Measurements from ENCODE around the gene TSG101.

TSG101 gene

GRCh38 chr11:18526521-18527296 lies at the start of gene TSG101:
TSG101 (minus strand) TSS chr11:18526942; CDS start chr11:18526816, 126 bp downstream.
- DNase-seq: peak; percentile 93

GRCh38 chr11:18575361-18575760 lies 48.6 kb upstream of the TSG101 start:
- no peak for DNase-seq

GRCh38 chr11:18567081-18567480 lies 40.3 kb upstream of the TSG101 start:
- DNase-seq: no peak

DNA sequence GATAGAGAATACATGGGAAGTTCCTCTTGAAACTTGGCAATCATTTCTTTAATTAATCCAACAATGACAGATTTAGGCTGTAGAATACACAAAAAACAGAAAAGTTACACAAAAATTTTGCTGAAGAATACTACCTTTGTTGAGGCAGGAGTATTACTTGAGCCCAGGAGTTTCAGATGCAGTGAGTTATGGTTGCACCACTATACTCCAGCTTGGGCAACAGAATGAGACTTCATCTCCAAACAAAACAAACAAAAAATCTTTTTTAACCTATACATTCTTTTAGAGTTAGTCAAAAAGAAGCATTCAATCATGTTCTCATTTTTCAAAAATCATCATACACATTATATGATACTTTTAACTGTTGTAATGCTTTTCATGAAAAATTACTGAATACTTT lies 39.7 kb upstream of the TSG101 start:
- DNase-seq: no peak

DNA sequence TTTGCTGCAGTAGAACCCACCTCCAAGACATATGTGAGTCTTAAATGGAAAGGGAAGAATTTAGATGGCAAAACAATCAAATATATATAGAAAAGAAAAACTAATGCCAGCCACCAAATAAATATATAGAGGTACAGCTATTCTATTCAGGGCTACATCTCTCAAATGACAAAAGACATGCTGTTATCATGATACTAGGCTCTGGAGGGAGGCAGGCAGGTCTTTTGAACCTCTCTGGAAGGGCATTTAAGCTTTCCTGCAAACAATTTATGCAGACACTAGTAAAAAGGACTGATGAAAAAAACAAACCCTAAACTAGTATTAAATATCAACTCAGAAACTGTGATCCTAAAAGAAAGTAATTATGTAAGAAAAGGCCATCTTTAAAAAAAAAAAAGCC lies 37.4 kb upstream of the TSG101 start:
- no peak for DNase-seq

- no peak for DNase-seq
These were observed 36.5 kb upstream of the TSG101 start for GRCh38 chr11:18563090-18563730.

GRCh38 chr11:18548001-18548400 lies 21.3 kb upstream of the TSG101 start:
- no peak for DNase-seq

DNA sequence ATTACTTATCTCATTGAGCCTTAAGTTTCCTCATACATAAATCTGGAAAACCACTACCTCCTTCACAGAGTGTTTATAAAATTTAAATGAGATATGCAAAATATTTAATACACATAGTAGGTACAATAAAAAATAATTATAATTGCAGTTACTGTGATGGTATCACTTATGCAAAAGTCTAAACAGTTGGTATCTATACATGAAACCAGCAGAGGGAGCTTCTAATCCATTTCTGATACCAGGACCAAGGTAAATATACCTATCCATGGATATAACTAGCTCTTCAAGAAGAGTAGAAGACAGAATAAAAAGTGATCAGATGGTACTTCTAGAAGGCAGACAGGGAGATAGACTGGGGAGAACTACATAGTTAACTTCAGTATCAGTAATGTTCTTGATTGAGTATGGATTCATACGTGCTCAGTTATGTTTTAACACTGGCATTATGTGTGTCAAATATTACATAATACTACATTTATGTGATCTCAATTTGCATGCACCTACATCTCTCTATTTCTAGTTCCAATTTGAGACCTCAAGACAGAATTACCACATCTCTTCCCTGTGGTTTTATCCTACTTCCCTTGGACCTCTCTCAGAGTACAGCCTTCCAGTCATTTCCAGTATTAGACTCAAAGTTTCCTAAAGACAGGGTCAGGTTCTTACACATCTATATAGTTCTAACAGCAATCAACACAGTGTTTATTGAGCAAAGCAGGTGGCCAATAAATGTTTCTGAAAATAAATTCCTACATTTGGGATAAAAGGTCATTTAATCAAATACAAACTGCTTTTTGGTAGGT lies 13.7 kb upstream of the TSG101 start:
- no peak for DNase-seq

- no peak for DNase-seq
These were observed 9.5 kb upstream of the TSG101 start for GRCh38 chr11:18536209-18536608.

- no peak for DNase-seq
These were observed 7.5 kb upstream of the TSG101 start for GRCh38 chr11:18534245-18534644.

GRCh38 chr11:18533365-18533764 lies 6.6 kb upstream of the TSG101 start:
- DNase-seq: no peak

DNA sequence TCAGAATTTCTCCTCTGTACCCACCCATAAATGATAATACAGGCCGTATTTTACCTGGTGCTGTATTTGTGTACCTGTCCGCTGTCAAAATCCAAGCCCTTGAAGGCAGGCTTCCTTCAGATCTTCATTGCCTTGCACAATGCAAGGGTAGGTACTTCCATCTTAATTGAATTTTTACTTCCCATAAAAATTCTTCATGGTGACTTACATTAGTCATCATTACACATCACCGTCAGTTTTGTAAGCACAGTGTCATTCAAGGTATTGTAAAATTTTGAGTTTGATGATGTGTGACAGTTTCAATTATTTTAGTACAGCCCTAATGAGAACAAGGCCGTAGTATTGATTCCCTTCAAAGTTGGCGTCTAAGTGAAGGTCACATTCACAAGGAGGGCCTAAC lies 770 bp upstream of the TSG101 start:
- no peak for DNase-seq

DNA sequence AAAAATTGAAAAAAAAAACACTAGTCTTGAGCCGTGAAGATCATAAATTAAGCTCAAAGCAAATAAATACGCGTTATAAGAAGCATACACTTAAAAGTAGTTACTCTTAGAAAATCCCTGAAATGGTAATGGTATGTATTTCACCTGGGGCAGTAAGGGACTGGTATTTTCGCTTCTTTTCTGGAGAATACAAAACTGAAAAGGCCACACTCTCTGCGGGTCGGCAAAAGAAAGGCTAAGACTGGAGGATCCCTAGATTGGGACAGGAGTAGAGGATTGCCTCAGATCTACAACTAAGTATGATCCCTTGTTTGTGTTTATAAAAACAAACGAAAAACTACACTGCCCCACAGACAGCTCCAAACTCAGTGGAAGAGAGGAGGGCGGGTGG lies 617 bp downstream of the TSG101 start:
- no peak for DNase-seq

- no peak for DNase-seq
These were observed 2.5 kb downstream of the TSG101 start for GRCh38 chr11:18524248-18524647.

DNA sequence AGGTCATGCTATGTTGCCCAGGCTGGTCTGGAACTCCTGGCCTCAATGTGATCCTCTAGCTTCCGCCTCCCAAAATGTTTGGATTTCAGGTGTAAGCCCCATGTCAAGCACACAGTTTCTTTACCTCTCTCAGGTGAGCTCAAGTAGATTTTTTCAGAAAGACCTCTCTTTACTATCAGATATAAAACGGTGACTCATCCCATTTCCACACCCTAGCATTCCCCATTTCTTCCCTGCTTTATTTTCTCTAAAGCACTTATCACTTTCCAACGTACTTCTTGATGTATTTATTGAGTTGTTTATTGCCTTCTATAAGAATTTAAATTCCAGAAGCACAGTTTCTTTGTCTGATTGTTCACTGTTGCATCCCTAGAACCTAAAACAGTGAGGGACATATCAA lies 3.7 kb downstream of the TSG101 start:
- DNase-seq: no peak

DNA sequence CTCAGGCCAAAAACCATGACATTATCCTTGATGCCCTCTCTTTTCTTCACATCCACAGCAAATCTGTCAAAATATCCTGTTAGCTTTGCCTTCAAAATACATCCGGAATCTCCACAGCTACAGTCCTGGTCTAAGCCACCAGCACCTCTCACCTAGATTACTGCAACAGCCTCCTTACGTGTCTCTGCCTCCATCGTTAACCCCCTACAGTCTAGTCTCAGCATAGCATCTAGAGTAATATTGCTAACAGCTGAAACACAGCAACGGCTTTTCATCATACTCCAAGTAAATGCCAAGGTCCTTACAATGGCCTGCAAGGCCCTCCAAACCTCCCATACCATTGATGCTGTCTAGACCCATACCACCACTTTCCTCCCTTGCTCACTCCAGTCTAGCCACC lies 4.4 kb downstream of the TSG101 start:
- no peak for DNase-seq

DNA sequence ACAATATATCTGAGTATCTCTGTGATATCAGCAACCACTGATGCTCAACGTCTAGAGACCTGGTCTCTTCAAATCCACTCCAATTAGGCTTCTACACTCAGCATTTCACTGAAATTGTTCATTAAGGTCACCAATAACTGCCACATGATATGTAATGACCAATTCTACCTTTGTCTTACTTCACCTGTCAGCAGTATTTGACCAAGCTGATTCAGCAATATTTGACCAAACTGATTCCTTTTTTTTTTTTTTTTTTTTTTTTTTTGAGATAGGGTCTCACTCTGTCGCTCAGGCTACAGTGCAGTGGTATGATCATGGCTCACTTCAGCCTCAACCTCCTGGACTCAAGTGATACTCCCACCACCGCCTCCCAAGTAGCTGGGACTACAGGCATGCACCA lies 5.6 kb downstream of the TSG101 start:
- no peak for DNase-seq

DNA sequence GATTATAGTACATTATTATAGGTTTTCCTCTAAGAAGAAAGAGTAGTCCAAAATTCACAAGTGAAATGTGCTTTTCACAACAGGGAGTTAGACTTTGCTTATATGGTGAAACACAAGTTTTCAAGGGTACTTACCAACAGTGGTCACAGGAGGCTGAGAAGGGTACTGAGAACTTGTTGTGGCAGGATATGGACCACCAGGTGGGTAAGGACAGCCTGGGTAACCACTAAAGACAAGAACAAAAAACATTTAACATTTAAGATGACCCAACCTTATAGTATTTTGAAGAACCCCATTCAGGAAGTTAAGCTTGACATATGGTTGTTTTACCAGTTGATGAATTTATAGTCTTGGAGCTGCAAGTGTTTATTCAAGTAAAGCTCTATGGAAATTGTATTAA lies 24.4 kb downstream of the TSG101 start:
- DNase-seq: no peak

GRCh38 chr11:18501629-18502028 lies 25.1 kb downstream of the TSG101 start:
- no peak for DNase-seq

- no peak for DNase-seq
These were observed 28.7 kb downstream of the TSG101 start for GRCh38 chr11:18498039-18498438.

GRCh38 chr11:18495703-18496102 lies 31.0 kb downstream of the TSG101 start:
- no peak for DNase-seq

GRCh38 chr11:18495271-18495670 lies 31.5 kb downstream of the TSG101 start:
- no peak for DNase-seq

DNA sequence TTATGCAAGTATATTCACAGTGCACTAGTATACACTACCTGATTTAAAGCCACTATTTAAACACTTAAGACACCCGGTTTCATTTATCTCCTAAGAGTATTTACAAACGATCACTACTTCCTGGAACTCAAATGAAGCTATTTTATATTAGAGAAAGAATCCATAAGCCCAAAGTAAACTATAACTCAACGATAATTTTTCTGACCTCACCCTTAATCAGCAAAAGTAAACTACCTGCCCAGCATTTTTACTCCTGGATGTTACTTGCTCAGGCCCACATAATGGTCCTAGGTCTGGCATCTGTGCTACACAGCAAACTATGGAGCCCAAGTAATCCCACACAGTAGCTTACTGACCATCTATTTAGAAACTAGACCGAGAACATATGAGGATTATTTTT lies 33.4 kb downstream of the TSG101 start:
- DNase-seq: no peak

GRCh38 chr11:18492888-18493287 lies 33.9 kb downstream of the TSG101 start:
- DNase-seq: no peak
